ENCODE data around the gene TMOD1. TPM values are rescaled to one million over a fixed set of nuclear protein-coding genes. Genes with fewer than 3 reads are reported as not detected.

TMOD1 gene
- total RNA-seq, 2 experiments from 2014 or later = not detected

DNA sequence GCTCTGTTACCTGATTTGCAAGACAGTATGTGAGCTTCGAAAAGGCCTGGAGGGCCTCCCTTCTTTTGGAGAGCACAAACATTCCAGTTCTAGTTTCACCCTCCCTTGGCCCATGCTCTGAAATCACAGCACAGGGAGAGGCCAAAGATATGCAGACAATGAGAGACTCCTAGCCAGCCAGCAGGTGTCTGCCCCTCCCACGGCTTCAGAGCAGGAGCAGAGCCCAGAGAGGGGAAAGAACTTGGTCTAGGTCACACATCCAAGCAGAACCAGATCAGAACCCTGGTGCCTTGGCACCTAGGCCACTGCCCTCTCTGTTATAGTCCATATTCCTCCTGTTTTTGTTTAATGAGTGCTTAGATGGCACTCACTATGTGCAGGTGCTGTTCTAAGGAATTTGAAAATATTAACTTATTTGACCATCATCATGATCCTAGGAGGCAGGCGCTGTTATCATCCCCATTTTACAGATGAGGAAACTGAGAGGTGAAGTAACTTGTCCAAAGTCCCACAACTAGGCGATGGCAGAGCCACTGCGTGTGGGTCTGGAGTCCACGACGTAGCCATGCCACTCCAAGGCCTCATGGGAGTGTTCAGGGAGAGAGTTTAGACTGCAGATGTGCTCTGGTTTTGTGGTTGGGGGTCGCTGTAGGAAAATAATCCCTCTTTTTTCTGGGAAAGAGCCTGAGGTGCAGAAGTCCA, 27.2 kb downstream of the TMOD1 start:
- H3K79me2 ChIP-seq (ENCODE audit: insufficient read depth, low read depth, low read length) = no peaks in the 10 kb centered on the region
- no peaks in the 10 kb centered on the region for H3K9me2 ChIP-seq (ENCODE audit: insufficient read depth, low read length)
- intact Hi-C loops (cut with micrococcal nuclease; ENCODE audit: unreplicated experiment) = no loop called here
- no peak overlapping the region for H2AFZ ChIP-seq (ENCODE audit: low read length)
- no peak overlapping the region for H3K4me3 ChIP-seq (ENCODE audit: low read depth, low read length, poor library complexity, severe bottlenecking)
- H3K9me3 ChIP-seq (ENCODE audit: low read length) = no peaks in the 10 kb centered on the region
- no peak overlapping the region for H3K4me2 ChIP-seq (ENCODE audit: low read length)
- no peaks in the 10 kb centered on the region for H4K20me1 ChIP-seq (ENCODE audit: insufficient read depth, low read length)
- TF ChIP-seq, protein P1, sequence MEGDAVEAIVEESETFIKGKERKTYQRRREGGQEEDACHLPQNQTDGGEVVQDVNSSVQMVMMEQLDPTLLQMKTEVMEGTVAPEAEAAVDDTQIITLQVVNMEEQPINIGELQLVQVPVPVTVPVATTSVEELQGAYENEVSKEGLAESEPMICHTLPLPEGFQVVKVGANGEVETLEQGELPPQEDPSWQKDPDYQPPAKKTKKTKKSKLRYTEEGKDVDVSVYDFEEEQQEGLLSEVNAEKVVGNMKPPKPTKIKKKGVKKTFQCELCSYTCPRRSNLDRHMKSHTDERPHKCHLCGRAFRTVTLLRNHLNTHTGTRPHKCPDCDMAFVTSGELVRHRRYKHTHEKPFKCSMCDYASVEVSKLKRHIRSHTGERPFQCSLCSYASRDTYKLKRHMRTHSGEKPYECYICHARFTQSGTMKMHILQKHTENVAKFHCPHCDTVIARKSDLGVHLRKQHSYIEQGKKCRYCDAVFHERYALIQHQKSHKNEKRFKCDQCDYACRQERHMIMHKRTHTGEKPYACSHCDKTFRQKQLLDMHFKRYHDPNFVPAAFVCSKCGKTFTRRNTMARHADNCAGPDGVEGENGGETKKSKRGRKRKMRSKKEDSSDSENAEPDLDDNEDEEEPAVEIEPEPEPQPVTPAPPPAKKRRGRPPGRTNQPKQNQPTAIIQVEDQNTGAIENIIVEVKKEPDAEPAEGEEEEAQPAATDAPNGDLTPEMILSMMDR (conservative IDR thresholded peaks at IDR 0.05; ENCODE audit: low read length) = no peak
- no peak for TF ChIP-seq EZH2phosphoT487 (IDR thresholded peaks at IDR 0.05; ENCODE audit: borderline replicate concordance, low read depth, low read length)
- DNase-seq (ENCODE audit: low spot score) = no peak
- H3K27ac ChIP-seq (ENCODE audit: low read depth, low read length, poor library complexity, severe bottlenecking) = no peak overlapping the region
- no TSS peak for BruUV-seq (replicated peaks)
- ChIA-PET CTCF (ENCODE audit: unreplicated experiment) (no interaction called here), POLR2A (no interaction called here)
- H3K4me1 ChIP-seq (ENCODE audit: insufficient read depth, low read length, poor library complexity, severe bottlenecking) = no peaks in the 10 kb centered on the region
- no peaks in the 10 kb centered on the region for H3K36me3 ChIP-seq (ENCODE audit: insufficient read depth, low read length)

- H4K20me1 ChIP-seq (ENCODE audit: insufficient read depth, low read length) = no peaks in the 10 kb centered on the region
- no peaks in the 10 kb centered on the region for H3K4me1 ChIP-seq (ENCODE audit: insufficient read depth, low read length, poor library complexity, severe bottlenecking)
- TF ChIP-seq, protein P1 (conservative IDR thresholded peaks at IDR 0.05; ENCODE audit: low read length) = no peak
- no peak for TF ChIP-seq EZH2phosphoT487 (IDR thresholded peaks at IDR 0.05; ENCODE audit: borderline replicate concordance, low read depth, low read length)
- no peak for DNase-seq (ENCODE audit: low spot score)
- no peak overlapping the region for H3K4me3 ChIP-seq (ENCODE audit: low read depth, low read length, poor library complexity, severe bottlenecking)
- no TSS peak for BruUV-seq (replicated peaks)
- no peaks in the 10 kb centered on the region for H3K79me2 ChIP-seq (ENCODE audit: insufficient read depth, low read depth, low read length)
- ChIA-PET CTCF (ENCODE audit: unreplicated experiment) (no interaction called here), POLR2A (no interaction called here)
- no peaks in the 10 kb centered on the region for H3K36me3 ChIP-seq (ENCODE audit: insufficient read depth, low read length)
- no peaks in the 10 kb centered on the region for H3K9me2 ChIP-seq (ENCODE audit: insufficient read depth, low read length)
- no peak overlapping the region for H2AFZ ChIP-seq (ENCODE audit: low read length)
- H3K9me3 ChIP-seq (ENCODE audit: low read length) = no peaks in the 10 kb centered on the region
- H3K27ac ChIP-seq (ENCODE audit: low read depth, low read length, poor library complexity, severe bottlenecking) = no peak overlapping the region
- intact Hi-C loops (cut with micrococcal nuclease; ENCODE audit: unreplicated experiment) = no loop called here
- H3K4me2 ChIP-seq (ENCODE audit: low read length) = no peak overlapping the region
These were observed 28.1 kb downstream of the TMOD1 start for GRCh38 chr9:97529363-97530076.

DNA sequence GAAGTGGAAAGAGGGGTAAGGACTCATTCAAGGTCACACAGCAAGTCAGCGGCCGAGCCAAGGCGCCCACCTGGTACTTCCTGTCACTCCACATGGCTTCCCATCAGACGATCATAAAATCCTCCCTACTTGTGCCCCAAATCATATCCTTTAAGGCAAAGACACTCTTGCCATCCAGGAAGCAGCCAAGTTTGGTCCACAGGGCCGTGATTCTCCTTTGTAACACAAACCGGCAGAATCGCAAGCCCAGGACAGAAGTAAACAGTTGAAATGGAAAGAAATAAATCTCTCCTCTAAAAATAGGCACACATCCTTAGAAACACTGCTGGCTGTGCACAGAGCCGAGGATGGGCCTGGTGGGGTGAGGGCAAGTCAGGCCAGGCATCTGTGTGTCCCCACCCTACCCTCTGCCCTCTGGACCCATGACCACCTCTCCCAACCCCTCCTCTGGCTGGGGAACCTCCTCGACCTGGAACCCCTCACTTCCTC, 30.5 kb downstream of the TMOD1 start:
- H4K20me1 ChIP-seq (ENCODE audit: insufficient read depth, low read length) = no peaks in the 10 kb centered on the region
- no peaks in the 10 kb centered on the region for H3K9me3 ChIP-seq (ENCODE audit: low read length)
- no peak overlapping the region for H3K4me2 ChIP-seq (ENCODE audit: low read length)
- no peak overlapping the region for H2AFZ ChIP-seq (ENCODE audit: low read length)
- CTCF ChIA-PET (ENCODE audit: unreplicated experiment) = no interaction called here
- H3K27ac ChIP-seq (ENCODE audit: low read depth, low read length, poor library complexity, severe bottlenecking) = no peak overlapping the region
- no peaks in the 10 kb centered on the region for H3K4me1 ChIP-seq (ENCODE audit: insufficient read depth, low read length, poor library complexity, severe bottlenecking)
- H3K4me3 ChIP-seq (ENCODE audit: low read depth, low read length, poor library complexity, severe bottlenecking) = no peak overlapping the region
- POLR2A ChIA-PET = no interaction called here
- no peaks in the 10 kb centered on the region for H3K79me2 ChIP-seq (ENCODE audit: insufficient read depth, low read depth, low read length)
- BruUV-seq (replicated peaks) = no TSS peak
- no peaks in the 10 kb centered on the region for H3K9me2 ChIP-seq (ENCODE audit: insufficient read depth, low read length)
- intact Hi-C loops (cut with micrococcal nuclease; ENCODE audit: unreplicated experiment) = no loop called here
- TF ChIP-seq EZH2phosphoT487 (IDR thresholded peaks at IDR 0.05; ENCODE audit: borderline replicate concordance, low read depth, low read length) = no peak
- TF ChIP-seq, protein P1 (conservative IDR thresholded peaks at IDR 0.05; ENCODE audit: low read length) = no peak
- no peak for DNase-seq (ENCODE audit: low spot score)
- H3K36me3 ChIP-seq (ENCODE audit: insufficient read depth, low read length) = no peaks in the 10 kb centered on the region

Data from OCI-LY7 (cell line).